Keratinocyte (primary cell): ENCODE results near the gene BTBD1. TPM values are rescaled to one million over a fixed set of nuclear protein-coding genes. Genes with fewer than 3 reads are reported as not detected.

Source experiments
- DNase-seq: peaks from one replicate; pipeline ENCODE4 v3.0.0-alpha.2; 2011; ENCODE audit warnings: low read depth, missing footprints, low spot score
- FAIRE-seq: peaks from 2 replicates; lab custom pipeline; 2011; peaks lifted over from hg19 to GRCh38; lab: Jason Lieb, UNC
- H2AFZ ChIP-seq: 2 replicates; pipeline ENCODE4 v1.6.0; 2012; ENCODE audit warnings: low read length, control low read depth, inconsistent platforms; ENCODE audit not compliant: control insufficient read depth
- H3K27ac ChIP-seq: 2 replicates; pipeline ENCODE4 v1.5.1; 2011; ENCODE audit warnings: low read length; ENCODE audit not compliant: control insufficient read depth, insufficient read depth
- H3K27me3 ChIP-seq: 3 replicates; pipeline ENCODE4 v1.6.0; 2011; ENCODE audit warnings: low read length; ENCODE audit not compliant: control insufficient read depth, insufficient read depth; ENCODE audit errors: extremely low read depth
- H3K36me3 ChIP-seq, 2 experiments: 2 replicates in 1 of 2; 3 replicates in 1 of 2; pipeline ENCODE4 v1.5.1; 2011; ENCODE audit warnings: low read length in 2 of 2, mild to moderate bottlenecking in 1 of 2; ENCODE audit not compliant: control insufficient read depth in 2 of 2, insufficient read depth in 2 of 2; ENCODE audit errors: extremely low read depth in 1 of 2
- H3K4me1 ChIP-seq: 3 replicates; pipeline ENCODE4 v1.5.1; 2011; ENCODE audit warnings: low read length; ENCODE audit not compliant: control insufficient read depth, insufficient read depth; ENCODE audit errors: extremely low read depth
- H3K4me2 ChIP-seq: 3 replicates; pipeline ENCODE4 v1.6.0; 2011; ENCODE audit warnings: low read depth, low read length; ENCODE audit not compliant: control insufficient read depth, insufficient read depth; ENCODE audit errors: extremely low read depth
- H3K4me3 ChIP-seq, 3 experiments: fragments of 200-600 bp in 1 of 3; sonication (generic) in 1 of 3; 2 replicates in 2 of 3; 3 replicates in 1 of 3; pipeline ENCODE4 v1.5.1; 2011 to 2016; ENCODE audit warnings: low read length in 3 of 3, mild to moderate bottlenecking in 3 of 3, control low read depth in 2 of 3, inconsistent platforms in 1 of 3, low read depth in 1 of 3, mixed read lengths in 1 of 3, mixed run types in 1 of 3, moderate library complexity in 1 of 3; ENCODE audit not compliant: control insufficient read depth in 2 of 3, insufficient read depth in 2 of 3; ENCODE audit errors: extremely low read depth in 1 of 3
- H3K79me2 ChIP-seq: 2 replicates; pipeline ENCODE4 v1.6.0; 2012; ENCODE audit warnings: low read length; ENCODE audit not compliant: control insufficient read depth, insufficient read depth
- H3K9ac ChIP-seq: 3 replicates; pipeline ENCODE4 v1.6.0; 2011; ENCODE audit warnings: low read length; ENCODE audit not compliant: control insufficient read depth, insufficient read depth; ENCODE audit errors: extremely low read depth
- H3K9me1 ChIP-seq: 3 replicates; pipeline ENCODE4 v1.6.0; 2011; ENCODE audit warnings: low read length; ENCODE audit not compliant: control insufficient read depth, insufficient read depth; ENCODE audit errors: extremely low read depth
- H3K9me3 ChIP-seq: 2 replicates; pipeline ENCODE4 v1.5.1; 2012; ENCODE audit warnings: low read depth, low read length; ENCODE audit not compliant: control insufficient read depth
- H4K20me1 ChIP-seq: 3 replicates; pipeline ENCODE4 v1.6.0; 2011; ENCODE audit warnings: low read length; ENCODE audit not compliant: control insufficient read depth, insufficient read depth; ENCODE audit errors: extremely low read depth
- CTCF ChIP-seq, 3 experiments: IDR thresholded peaks in 1 of 3; conservative IDR thresholded peaks in 1 of 3; optimal IDR thresholded peaks in 1 of 3; 2 replicates in 2 of 3; 3 replicates in 1 of 3; pipeline versions ENCODE3 to v1.5.1; 2011; ENCODE audit warnings: low read length in 3 of 3, mild to moderate bottlenecking in 3 of 3, moderate library complexity in 2 of 3, control low read depth in 1 of 3, inconsistent platforms in 1 of 3; ENCODE audit not compliant: insufficient read depth in 2 of 3; ENCODE audit errors: extremely low read depth in 1 of 3
- EZH2 ChIP-seq: IDR thresholded peaks from one replicate; pipeline ENCODE4 v1.6.1; 2012; ENCODE audit warnings: inconsistent platforms, mild to moderate bottlenecking, low read length, moderate library complexity
- dilution Hi-C: fragments of 300-500 bp; cut with MboI; formaldehyde crosslinking; loops from one replicate; pipeline ENCODE4 v1.7.0; 2020; ENCODE audit warnings: low sequenced_read_pairs; ENCODE audit not compliant: extremely low pct_ligation_motif_present
- polyA plus RNA-seq, 5 experiments: library from polyadenylated mRNA; depleted of rRNA in 3 of 5; stranded (reverse) in 3 of 5; stranded (forward) in 1 of 5; unstranded in 1 of 5; fragments of >200 nt; gene quantifications; 1 replicate in 1 of 5; 2 replicates in 3 of 5; 3 replicates in 1 of 5; pipeline versions ENCODE4 v1.2.1 to v1.2.3, GENCODE V29; 2011 to 2012; ENCODE audit warnings: missing spikeins in 2 of 5, low read depth in 1 of 5, low replicate concordance in 1 of 5

BTBD1 gene
- polyA plus RNA-seq, 1 donor (not counting 4 experiments of a cell fraction or from before 2014, with no cell fraction given), result 70.5 TPM

- no peak for FAIRE-seq
- no peak for DNase-seq
- Histone ChIP-seq H3K27me3 (peaks cover 41% of the 10 kb centered on the region), H3K36me3 (no peaks in the 10 kb centered on the region), H3K9me1 (no peaks in the 10 kb centered on the region), H3K9me3 (no peaks in the 10 kb centered on the region), H3K4me3 (no peak overlapping the region), H3K79me2 (no peaks in the 10 kb centered on the region), H3K9ac (no peak overlapping the region), H4K20me1 (no peaks in the 10 kb centered on the region), H2AFZ (no peak overlapping the region), H3K27ac (no peak overlapping the region), H3K4me1 (no peaks in the 10 kb centered on the region), H3K4me2 (no peak overlapping the region)
- dilution Hi-C loops, result no loop called here
- no peak for TF ChIP-seq EZH2
- no peak for TF ChIP-seq CTCF (optimal IDR thresholded peaks at IDR 0.05 in 1 of 3, IDR thresholded peaks at IDR 0.05 in 1 of 3, conservative IDR thresholded peaks at IDR 0.05 in 1 of 3; ENCODE audit: extremely low read depth in 1 of 3, insufficient read depth in 2 of 3, low read length in 3 of 3)
Observed at GRCh38 chr15:83110381-83110780, 43.3 kb upstream of the BTBD1 start.

GRCh38 chr15:83109532-83109931 is 42.5 kb upstream of the BTBD1 start:
- Histone ChIP-seq H3K4me3 (no peak overlapping the region), H3K27ac (no peak overlapping the region), H3K9ac (no peak overlapping the region), H3K36me3 (no peaks in the 10 kb centered on the region), H3K79me2 (no peaks in the 10 kb centered on the region), H3K27me3 (peaks cover 41% of the 10 kb centered on the region), H3K4me2 (no peak overlapping the region), H2AFZ (no peak overlapping the region), H3K9me3 (no peaks in the 10 kb centered on the region), H4K20me1 (no peaks in the 10 kb centered on the region), H3K4me1 (no peaks in the 10 kb centered on the region), H3K9me1 (no peaks in the 10 kb centered on the region)
- dilution Hi-C loops, result no loop called here
- FAIRE-seq (no peak), DNase-seq (no peak)
- TF ChIP-seq EZH2, result no peak
- TF ChIP-seq CTCF (optimal IDR thresholded peaks at IDR 0.05 in 1 of 3, IDR thresholded peaks at IDR 0.05 in 1 of 3, conservative IDR thresholded peaks at IDR 0.05 in 1 of 3; ENCODE audit: extremely low read depth in 1 of 3, insufficient read depth in 2 of 3, low read length in 3 of 3), result no peak
